HG03196 (cell line): ENCODE data around the gene ASTN1.

Source experiments
- ATAC-seq: cut with Tn5 transposase; IDR thresholded peaks from one replicate; pipeline ENCODE4 v1.9.1; 2021; ENCODE audit not compliant: unreplicated experiment

The ASTN1 gene

GRCh38 chr1:177044390-177044789 is 120.1 kb downstream of the ASTN1 start:
- no peak for ATAC-seq

GRCh38 chr1:177043597-177043996 is 120.9 kb downstream of the ASTN1 start:
- ATAC-seq: no peak

GRCh38 chr1:177035586-177035985 is 128.9 kb downstream of the ASTN1 start:
- no peak for ATAC-seq

- ATAC-seq: no peak
Measured at GRCh38 chr1:177033628-177034027, 130.9 kb downstream of the ASTN1 start.

- no peak for ATAC-seq
Measured at GRCh38 chr1:177032434-177032833, 132.1 kb downstream of the ASTN1 start.

GRCh38 chr1:177024623-177025022 is 139.9 kb downstream of the ASTN1 start:
- ATAC-seq: no peak

- ATAC-seq: no peak
Measured at GRCh38 chr1:177023726-177024125, 140.8 kb downstream of the ASTN1 start.

- ATAC-seq: no peak
Measured at GRCh38 chr1:177023249-177023648, 141.3 kb downstream of the ASTN1 start.

GRCh38 chr1:177021687-177022086 is 142.8 kb downstream of the ASTN1 start:
- no peak for ATAC-seq

- ATAC-seq: no peak
Measured at GRCh38 chr1:177020851-177021589, 143.5 kb downstream of the ASTN1 start.

GRCh38 chr1:177017287-177017852 is 147.1 kb downstream of the ASTN1 start:
- ATAC-seq: no peak

- ATAC-seq: no peak
Measured at GRCh38 chr1:177014325-177014724, 150.2 kb downstream of the ASTN1 start.

- no peak for ATAC-seq
Measured at GRCh38 chr1:177012342-177012925, 152.1 kb downstream of the ASTN1 start.

- no peak for ATAC-seq
Measured at GRCh38 chr1:177011508-177011907, 153.0 kb downstream of the ASTN1 start.

GRCh38 chr1:177010211-177010825 is 154.2 kb downstream of the ASTN1 start:
- no peak for ATAC-seq

- no peak for ATAC-seq
Measured at GRCh38 chr1:177008653-177009052, 155.9 kb downstream of the ASTN1 start.

- no peak for ATAC-seq
Measured at GRCh38 chr1:177007437-177008161, 156.9 kb downstream of the ASTN1 start.

GRCh38 chr1:177002891-177003290 is 161.6 kb downstream of the ASTN1 start:
- no peak for ATAC-seq

GRCh38 chr1:177001556-177001955 is 163.0 kb downstream of the ASTN1 start:
- ATAC-seq: no peak

GRCh38 chr1:176998183-176998795 is 166.2 kb downstream of the ASTN1 start:
- no peak for ATAC-seq
